ENCODE results near the gene SLC19A1. TPM values are rescaled to one million over a fixed set of nuclear protein-coding genes. Genes with fewer than 3 reads are reported as not detected.

The SLC19A1 gene
- total and polyA plus RNA-seq, 2 donors (not counting 1 experiment from before 2014, with no cell fraction given): 1.7 to 2.1 TPM

DNA sequence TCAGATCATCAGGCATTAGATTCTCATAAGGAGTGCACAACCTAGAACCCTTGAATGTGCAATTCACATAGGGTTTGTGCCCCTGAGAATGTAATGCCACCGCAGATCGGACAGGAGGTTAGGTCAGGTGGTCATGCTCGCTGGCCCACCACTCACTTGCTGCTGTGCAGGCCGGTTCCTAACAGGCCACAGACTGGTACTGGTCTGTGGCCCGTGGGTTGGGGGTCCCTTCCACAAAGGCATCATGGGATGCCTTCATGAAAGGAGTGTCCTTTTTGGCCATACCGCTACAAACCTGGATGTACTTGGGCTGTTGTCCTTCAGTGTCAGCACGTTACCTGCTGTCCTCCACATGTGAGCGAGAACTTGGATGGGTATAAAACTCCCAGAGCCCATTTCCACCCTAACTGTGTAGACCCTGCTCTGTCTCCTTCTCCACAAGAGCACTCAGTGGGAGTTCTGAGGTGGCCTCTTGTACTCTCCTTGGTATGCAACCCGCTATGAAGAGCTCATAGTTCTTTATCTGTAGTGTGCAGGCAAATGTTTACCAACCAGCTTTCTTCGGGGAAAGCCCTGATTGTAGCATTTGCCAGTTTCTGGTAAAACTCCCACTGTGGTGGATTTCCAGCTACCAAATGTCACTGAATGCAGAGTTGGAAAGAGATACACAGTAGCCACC lies 41.7 kb upstream of the SLC19A1 start:
- Histone ChIP-seq H3K4me1 (ENCODE audit: control insufficient read depth, extremely low read depth, insufficient read depth, low read length) (no peaks in the 10 kb centered on the region), H3K79me2 (ENCODE audit: control insufficient read depth, insufficient read depth, low read length) (no peaks in the 10 kb centered on the region), H3K27ac (ENCODE audit: insufficient read depth, low read length) (no peak overlapping the region), H3K9me3 (ENCODE audit: control insufficient read depth, insufficient read depth, low read depth, low read length) (no peaks in the 10 kb centered on the region), H3K36me3 (ENCODE audit: control insufficient read depth, insufficient read depth, low read length) (no peaks in the 10 kb centered on the region), H3K9ac (ENCODE audit: insufficient read depth, low read length) (no peak overlapping the region), H3K4me2 (ENCODE audit: extremely low read depth, insufficient read depth, low read length) (no peak overlapping the region), H3K27me3 (ENCODE audit: control insufficient read depth, insufficient read depth, low read length) (peaks cover 4% of the 10 kb centered on the region), H2AFZ (ENCODE audit: low read length) (no peak overlapping the region), H3K4me3 (replicated peaks in 1 of 4; ENCODE audit: control extremely low read depth in 1 of 4, insufficient read depth in 1 of 4, low read depth in 3 of 4, low read length in 4 of 4) (no peak overlapping the region), H4K20me1 (ENCODE audit: control insufficient read depth, extremely low read depth, insufficient read depth, low read length) (no peaks in the 10 kb centered on the region)
- TF ChIP-seq EZH2 (IDR thresholded peaks at IDR 0.05; ENCODE audit: low read length, missing control alignments): no peak
- TF ChIP-seq, protein P1, sequence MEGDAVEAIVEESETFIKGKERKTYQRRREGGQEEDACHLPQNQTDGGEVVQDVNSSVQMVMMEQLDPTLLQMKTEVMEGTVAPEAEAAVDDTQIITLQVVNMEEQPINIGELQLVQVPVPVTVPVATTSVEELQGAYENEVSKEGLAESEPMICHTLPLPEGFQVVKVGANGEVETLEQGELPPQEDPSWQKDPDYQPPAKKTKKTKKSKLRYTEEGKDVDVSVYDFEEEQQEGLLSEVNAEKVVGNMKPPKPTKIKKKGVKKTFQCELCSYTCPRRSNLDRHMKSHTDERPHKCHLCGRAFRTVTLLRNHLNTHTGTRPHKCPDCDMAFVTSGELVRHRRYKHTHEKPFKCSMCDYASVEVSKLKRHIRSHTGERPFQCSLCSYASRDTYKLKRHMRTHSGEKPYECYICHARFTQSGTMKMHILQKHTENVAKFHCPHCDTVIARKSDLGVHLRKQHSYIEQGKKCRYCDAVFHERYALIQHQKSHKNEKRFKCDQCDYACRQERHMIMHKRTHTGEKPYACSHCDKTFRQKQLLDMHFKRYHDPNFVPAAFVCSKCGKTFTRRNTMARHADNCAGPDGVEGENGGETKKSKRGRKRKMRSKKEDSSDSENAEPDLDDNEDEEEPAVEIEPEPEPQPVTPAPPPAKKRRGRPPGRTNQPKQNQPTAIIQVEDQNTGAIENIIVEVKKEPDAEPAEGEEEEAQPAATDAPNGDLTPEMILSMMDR (conservative IDR thresholded peaks at IDR 0.05 in 1 of 2, IDR thresholded peaks at IDR 0.05 in 1 of 2; ENCODE audit: low read depth in 1 of 2, low read length in 2 of 2): no peak
- no peak for DNase-seq (ENCODE audit: low read depth in 2 of 2)

DNA sequence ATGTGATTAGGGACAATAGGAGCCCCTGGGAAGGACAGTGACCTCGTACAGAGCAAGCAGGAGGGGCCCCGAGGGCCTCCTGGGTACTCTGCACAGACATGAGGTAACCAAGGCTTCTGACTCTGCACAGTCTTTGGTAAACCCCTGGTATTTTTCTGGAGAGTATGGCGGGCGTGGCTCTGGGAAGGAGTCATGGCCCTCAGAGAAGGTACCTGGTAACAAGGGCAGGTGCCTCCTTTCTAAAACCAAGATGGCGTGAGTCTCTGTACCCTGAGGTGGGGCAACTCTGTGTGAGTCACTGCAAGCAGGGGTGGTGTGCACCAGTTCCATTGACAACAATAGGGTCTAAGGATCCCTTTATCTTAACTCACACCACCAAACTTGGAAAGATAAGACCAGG lies 39.9 kb upstream of the SLC19A1 start:
- no peaks in the 10 kb centered on the region for H3K79me2 ChIP-seq (ENCODE audit: control insufficient read depth, insufficient read depth, low read length)
- no peak overlapping the region for H3K9ac ChIP-seq (ENCODE audit: insufficient read depth, low read length)
- no peak for DNase-seq (ENCODE audit: low read depth in 2 of 2)
- H3K27me3 ChIP-seq (ENCODE audit: control insufficient read depth, insufficient read depth, low read length): no peaks in the 10 kb centered on the region
- H2AFZ ChIP-seq (ENCODE audit: low read length): no peak overlapping the region
- no peak overlapping the region for H3K4me3 ChIP-seq (replicated peaks in 1 of 4; ENCODE audit: control extremely low read depth in 1 of 4, insufficient read depth in 1 of 4, low read depth in 3 of 4, low read length in 4 of 4)
- no peak overlapping the region for H3K4me2 ChIP-seq (ENCODE audit: extremely low read depth, insufficient read depth, low read length)
- TF ChIP-seq EZH2 (IDR thresholded peaks at IDR 0.05; ENCODE audit: low read length, missing control alignments): no peak
- TF ChIP-seq, protein P1 (conservative IDR thresholded peaks at IDR 0.05 in 1 of 2, IDR thresholded peaks at IDR 0.05 in 1 of 2; ENCODE audit: low read depth in 1 of 2, low read length in 2 of 2): no peak
- no peaks in the 10 kb centered on the region for H4K20me1 ChIP-seq (ENCODE audit: control insufficient read depth, extremely low read depth, insufficient read depth, low read length)
- H3K9me3 ChIP-seq (ENCODE audit: control insufficient read depth, insufficient read depth, low read depth, low read length): no peaks in the 10 kb centered on the region
- no peak overlapping the region for H3K27ac ChIP-seq (ENCODE audit: insufficient read depth, low read length)
- no peaks in the 10 kb centered on the region for H3K4me1 ChIP-seq (ENCODE audit: control insufficient read depth, extremely low read depth, insufficient read depth, low read length)
- no peaks in the 10 kb centered on the region for H3K36me3 ChIP-seq (ENCODE audit: control insufficient read depth, insufficient read depth, low read length)

DNA sequence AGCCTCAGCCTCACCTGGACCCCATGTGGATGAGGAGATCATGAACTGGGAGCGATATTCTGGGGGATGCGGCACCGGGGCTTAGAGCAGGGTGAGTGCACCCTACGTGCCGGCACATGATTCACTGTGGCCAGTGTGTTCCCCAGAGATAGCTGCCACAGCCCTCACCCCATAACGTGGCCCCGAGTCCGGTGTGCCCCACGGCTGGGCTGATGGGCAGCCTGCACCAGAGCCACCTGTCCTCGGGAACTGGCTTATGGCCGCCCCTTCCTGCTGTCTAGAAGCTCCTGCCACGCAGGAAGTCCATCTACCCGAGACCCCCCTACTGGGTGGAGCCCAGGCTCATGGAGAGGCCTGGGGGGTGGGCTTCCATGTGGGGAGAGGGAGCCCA lies 39.1 kb upstream of the SLC19A1 start:
- TF ChIP-seq EZH2 (IDR thresholded peaks at IDR 0.05; ENCODE audit: low read length, missing control alignments): no peak
- TF ChIP-seq, protein P1 (conservative IDR thresholded peaks at IDR 0.05 in 1 of 2, IDR thresholded peaks at IDR 0.05 in 1 of 2; ENCODE audit: low read depth in 1 of 2, low read length in 2 of 2): no peak
- no peak overlapping the region for H3K27ac ChIP-seq (ENCODE audit: insufficient read depth, low read length)
- DNase-seq (ENCODE audit: low read depth in 2 of 2): no peak
- no peaks in the 10 kb centered on the region for H3K9me3 ChIP-seq (ENCODE audit: control insufficient read depth, insufficient read depth, low read depth, low read length)
- no peak overlapping the region for H3K4me2 ChIP-seq (ENCODE audit: extremely low read depth, insufficient read depth, low read length)
- no peaks in the 10 kb centered on the region for H4K20me1 ChIP-seq (ENCODE audit: control insufficient read depth, extremely low read depth, insufficient read depth, low read length)
- no peaks in the 10 kb centered on the region for H3K4me1 ChIP-seq (ENCODE audit: control insufficient read depth, extremely low read depth, insufficient read depth, low read length)
- H3K27me3 ChIP-seq (ENCODE audit: control insufficient read depth, insufficient read depth, low read length): no peaks in the 10 kb centered on the region
- no peak overlapping the region for H2AFZ ChIP-seq (ENCODE audit: low read length)
- H3K79me2 ChIP-seq (ENCODE audit: control insufficient read depth, insufficient read depth, low read length): no peaks in the 10 kb centered on the region
- no peak overlapping the region for H3K4me3 ChIP-seq (replicated peaks in 1 of 4; ENCODE audit: control extremely low read depth in 1 of 4, insufficient read depth in 1 of 4, low read depth in 3 of 4, low read length in 4 of 4)
- H3K36me3 ChIP-seq (ENCODE audit: control insufficient read depth, insufficient read depth, low read length): no peaks in the 10 kb centered on the region
- H3K9ac ChIP-seq (ENCODE audit: insufficient read depth, low read length): no peak overlapping the region
